Measurements from ENCODE around the gene MADCAM1.
"Not testable (repeated sequence)": the region's sequence is repeated elsewhere in the genome, so short reads cannot be mapped to it uniquely, and the experiment has no call there.

Gene MADCAM1

DNA sequence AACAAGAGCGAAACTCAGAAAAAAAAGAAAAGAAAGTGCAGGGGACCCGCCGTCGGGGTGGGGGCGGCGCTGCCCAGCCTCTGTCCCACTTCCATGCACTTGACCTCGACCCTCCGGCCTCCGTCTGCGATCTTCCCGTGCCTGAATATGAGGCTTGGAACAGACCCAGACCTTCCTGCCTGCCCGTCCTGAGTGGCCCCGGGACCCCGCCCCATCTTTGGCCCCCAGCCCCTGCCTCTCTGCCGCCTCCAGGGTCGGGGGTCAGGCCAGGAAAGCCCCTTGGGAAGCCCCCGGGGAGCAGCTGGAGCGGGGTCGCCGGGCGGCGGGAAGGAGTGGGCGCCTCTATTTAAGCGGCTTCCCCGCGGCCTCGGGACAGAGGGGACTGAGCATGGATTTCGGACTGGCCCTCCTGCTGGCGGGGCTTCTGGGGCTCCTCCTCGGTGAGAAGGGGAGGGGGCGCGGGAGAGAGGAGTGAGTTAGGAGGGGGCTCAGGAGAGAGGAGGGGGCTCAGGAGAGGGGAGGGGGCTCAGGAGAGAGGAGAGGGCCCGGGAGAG lies at the start of gene MADCAM1:
TSS of gene MADCAM1 (plus strand) at position 375 of the 554 bp plus-strand sequence. CDS start at position 389, 14 bp downstream.
- no peak for DNase-seq (ENCODE audit: low read depth in 2 of 2)

DNA sequence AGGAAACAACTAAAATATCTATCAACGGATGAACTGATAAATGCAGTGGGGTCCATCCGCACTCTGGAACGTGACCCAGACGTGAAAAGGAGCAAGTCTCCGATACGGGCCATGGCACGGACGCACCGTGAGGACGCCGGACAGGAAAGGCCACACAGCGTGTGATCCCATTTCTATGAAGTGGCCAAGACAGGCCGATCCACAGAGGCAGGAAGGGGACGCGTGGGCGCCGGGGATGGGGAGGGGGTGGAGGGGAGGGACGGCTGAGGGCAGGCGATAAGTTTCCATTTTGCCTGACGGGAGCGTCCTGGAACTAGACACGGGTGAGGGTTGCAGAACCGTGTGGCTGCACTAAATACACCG lies 49.2 kb upstream of the MADCAM1 start:
- DNase-seq (ENCODE audit: low read depth in 2 of 2), result no peak

GRCh38 chr19:447816-448560 lies 48.3 kb upstream of the MADCAM1 start:
- DNase-seq (ENCODE audit: low read depth in 2 of 2), result no peak

DNA sequence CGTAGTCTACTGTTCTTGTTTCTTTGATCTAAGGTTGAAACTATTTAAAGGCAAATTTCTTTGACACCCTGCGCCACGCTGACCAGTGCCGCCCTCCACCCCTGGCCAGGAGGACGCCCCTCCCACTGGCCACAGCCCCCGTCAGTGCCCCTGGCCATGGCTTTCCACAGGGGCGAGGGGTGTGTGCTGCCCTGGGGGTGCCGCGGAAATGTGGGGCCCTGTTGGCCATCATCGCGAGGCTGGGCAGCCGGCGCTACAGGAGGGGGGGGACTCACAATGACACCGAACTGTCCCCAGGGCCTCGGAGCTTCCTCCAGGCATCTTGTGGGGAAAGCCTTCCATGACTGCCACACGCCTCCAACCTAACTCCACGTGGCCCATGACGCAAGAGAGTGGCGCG lies 46.4 kb upstream of the MADCAM1 start:
- DNase-seq (ENCODE audit: low read depth in 2 of 2), result no peak

DNA sequence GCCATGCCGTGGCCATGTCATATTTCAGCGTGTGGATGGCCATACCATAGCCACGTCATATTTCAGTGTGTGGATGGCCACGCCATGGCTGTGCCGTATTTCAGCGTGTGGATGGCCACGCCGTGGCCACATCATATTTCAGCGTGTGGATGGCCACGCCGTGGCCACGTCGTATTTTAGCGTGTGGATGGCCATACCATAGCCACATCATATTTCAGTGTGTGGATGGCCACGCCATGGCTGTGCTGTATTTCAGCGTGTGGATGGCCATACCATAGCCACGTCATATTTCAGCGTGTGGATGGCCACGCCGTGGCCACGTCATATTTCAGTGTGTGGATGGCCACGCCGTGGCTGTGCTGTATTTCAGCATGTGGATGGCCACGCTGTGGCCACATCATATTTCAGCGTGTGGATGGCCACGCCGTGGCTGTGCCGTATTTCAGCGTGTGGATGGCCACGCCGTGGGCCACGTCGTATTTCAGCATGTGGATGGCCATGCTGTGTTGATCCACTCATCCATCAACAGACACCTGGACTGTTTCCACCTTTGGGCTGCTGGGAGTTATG lies 45.3 kb upstream of the MADCAM1 start:
- not testable (repeated sequence) for DNase-seq (ENCODE audit: low read depth in 2 of 2)

- no peak for DNase-seq (ENCODE audit: low read depth in 2 of 2)
Measured at GRCh38 chr19:452829-453228, 43.5 kb upstream of the MADCAM1 start.

DNA sequence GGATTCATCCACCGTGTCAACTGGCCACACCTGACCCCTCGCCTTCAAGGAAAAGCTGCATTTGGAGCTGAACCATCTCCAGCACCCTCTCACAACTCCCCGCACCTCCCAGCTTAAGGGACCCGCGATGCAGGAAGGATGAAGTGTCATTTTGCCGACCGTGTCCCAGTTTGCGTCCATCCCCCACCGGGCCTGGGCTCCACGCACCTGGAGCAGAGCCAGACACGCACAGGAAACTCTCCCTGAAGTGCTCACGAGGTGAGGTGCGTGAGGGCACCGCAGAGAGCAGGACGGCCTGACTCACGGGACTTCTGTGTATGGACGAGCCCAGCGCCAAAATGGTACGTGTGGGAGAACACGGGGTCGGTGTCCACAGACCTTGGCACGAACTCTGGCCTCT lies 42.7 kb upstream of the MADCAM1 start:
- DNase-seq (ENCODE audit: low read depth in 2 of 2), result no peak

DNA sequence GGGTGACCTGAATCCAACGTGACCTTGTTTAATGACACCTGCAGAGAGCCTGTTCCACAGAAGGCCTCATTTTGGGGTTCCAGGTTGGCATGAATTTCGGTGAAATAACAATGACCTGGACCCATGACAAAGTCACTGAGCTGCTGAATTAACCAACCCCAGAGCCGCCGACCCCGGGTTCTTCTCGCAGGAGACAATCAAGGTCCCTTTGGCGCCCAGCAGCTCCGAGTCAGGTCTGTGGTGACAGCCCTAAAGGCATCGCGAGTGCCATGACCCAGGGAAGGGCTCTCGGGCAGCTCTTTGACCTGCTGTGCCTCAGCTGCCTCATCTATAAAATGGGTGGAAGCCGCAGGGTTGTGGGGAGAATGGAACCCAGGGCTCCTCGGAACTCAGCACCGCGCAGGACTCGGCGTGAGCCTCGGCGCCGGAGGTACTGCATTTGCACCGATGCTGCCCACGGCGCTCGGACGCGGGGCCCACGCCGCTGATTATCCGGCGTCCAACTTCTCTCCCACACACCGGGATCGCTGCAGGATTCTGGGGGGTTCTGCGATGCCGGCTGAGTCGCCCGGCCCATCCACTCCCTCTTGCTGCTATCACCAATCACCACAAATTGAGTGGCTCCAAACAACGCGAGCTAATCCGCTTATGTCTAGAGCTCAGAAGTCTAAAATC lies 41.1 kb upstream of the MADCAM1 start:
- DNase-seq (ENCODE audit: low read depth in 2 of 2), result no peak

- DNase-seq (ENCODE audit: low read depth in 2 of 2), result no peak
Measured at GRCh38 chr19:455851-456546, 40.3 kb upstream of the MADCAM1 start.

- no peak for DNase-seq (ENCODE audit: low read depth in 2 of 2)
Measured at GRCh38 chr19:456547-457110, 39.7 kb upstream of the MADCAM1 start.

DNA sequence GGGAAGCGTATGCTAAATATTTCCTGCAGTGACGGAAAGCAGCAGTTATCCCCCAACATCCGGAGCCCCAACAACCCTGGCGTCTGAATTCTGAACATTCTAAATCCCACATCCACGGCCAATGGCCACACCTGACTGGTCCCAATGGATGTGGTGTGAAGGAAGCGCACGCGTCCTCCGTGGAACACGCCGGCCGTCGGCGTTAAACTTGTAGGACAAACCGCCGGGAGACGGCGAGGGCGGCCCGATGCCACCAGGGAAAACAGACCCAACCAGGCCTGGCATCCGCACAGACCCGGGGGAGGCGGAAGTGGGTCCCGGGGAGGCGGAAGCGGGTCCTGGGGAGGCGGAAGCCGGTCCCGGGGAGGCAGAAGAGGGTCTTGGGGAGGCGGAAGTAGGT lies 38.6 kb upstream of the MADCAM1 start:
- DNase-seq (ENCODE audit: low read depth in 2 of 2), result no peak

- DNase-seq (ENCODE audit: low read depth in 2 of 2), result no peak
Measured at GRCh38 chr19:458091-459042, 37.9 kb upstream of the MADCAM1 start.

GRCh38 chr19:459724-460511 lies 36.4 kb upstream of the MADCAM1 start:
- peak in 1 of 2 donors; percentile 23 for DNase-seq (ENCODE audit: low read depth in 2 of 2)

GRCh38 chr19:460877-461720 lies 35.2 kb upstream of the MADCAM1 start, which contains the start of gene SHC2:
TSS of gene SHC2 (minus strand) at chr19:461033. CDS start at chr19:460996, 37 bp downstream.
- DNase-seq (ENCODE audit: low read depth in 2 of 2), result no peak

DNA sequence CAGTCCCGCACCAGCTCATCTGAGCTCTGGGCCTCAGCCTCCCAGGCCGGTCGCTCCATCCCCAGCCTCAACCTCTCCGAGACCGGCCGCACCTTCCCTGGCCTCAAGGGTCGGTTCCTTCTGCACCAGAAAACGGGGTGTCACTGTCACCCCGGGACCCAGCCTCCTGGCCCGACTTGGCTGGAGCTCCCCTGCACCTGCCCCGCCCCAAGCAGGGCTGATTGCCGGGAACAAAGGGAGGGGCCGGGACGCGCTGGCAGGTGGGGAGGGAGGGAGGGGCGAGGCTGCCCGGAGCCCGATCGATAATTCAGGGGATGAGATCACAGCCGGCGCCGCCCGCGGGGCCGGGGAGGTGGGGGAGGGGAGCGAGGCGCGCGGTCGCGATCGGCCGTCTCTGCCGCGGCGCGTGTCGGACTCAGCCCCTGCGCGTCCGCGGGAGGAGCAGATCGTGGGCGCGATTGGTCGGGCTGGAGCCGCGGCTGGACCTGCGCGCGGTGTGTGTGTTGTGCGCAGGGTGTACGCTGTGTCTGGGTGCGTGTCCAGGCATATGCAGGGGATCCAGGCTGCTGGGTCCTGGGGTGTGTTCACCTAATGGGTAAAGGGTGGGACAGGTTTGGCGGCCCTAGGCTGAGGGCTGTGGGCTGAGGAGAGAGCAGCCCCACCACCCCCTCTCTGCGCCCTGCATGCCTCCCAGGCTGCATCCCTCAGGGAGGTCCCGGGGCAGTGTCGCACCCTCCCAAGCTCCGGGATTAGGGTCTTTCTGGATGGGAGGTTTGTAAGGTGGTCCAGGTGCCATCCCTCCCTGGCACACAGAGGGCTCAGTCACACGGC lies 34.4 kb upstream of the MADCAM1 start:
- no peak for DNase-seq (ENCODE audit: low read depth in 2 of 2)

DNA sequence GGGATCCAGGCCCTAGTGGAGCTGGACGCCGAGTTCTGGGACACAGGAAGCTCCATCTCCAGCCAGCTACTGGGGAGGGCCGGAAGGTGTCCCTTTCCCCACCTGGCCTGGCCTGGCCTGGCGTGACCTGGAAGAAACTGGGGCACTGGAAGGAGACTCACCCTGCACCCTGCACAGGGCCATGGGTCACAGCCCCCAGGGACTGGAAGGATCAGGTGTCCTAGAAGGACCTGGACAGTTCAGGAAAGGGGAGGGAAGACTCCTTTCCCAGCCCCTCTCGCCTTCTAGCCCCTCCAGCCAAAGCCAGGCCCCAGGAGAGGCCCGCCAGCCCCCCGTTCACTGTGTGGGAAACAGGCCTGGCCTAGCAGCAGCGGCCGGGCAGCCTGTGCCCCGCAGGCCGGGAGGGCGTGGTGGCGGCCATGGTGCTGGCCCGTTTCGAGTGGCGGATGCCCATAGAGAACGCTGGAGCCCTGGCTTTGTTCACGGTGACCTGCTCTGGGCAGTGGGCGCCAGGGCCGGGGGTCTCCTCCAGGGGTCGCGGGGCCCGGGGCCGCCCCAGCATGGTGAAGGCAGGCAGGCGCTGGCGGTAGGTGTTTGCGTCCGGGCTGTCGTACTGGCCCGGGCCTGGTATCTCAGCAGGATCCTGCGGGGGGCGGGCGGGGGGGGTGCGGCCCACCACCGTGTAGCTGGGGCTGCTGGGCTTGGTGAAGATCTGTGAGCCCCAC lies 32.6 kb upstream of the MADCAM1 start:
- no peak for DNase-seq (ENCODE audit: low read depth in 2 of 2)

DNA sequence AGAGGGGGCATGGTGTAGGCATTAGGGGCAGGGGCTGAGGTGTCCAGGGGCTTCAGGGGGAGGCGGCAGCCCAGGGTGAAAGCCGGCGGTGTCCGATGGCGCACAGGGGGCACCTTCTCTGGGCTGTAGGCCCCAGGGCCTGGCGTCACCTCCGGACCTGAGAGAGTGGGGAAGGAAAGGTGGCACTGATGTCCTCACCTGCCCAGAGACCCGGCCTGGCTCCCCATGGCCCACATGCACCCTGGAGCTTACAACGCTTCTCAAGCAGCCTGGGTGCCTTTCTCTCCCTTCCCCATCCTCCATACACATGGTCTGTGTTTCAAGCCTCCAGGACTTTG lies 32.1 kb upstream of the MADCAM1 start:
- DNase-seq (ENCODE audit: low read depth in 2 of 2), result no peak
